Stomach smooth muscle (tissue), 2 donors: ENCODE measurements around the gene CC2D2A.

Experiments
- H3K27ac ChIP-seq: one replicate; pipeline ENCODE4 v1.7.0; 2013; ENCODE audit warnings: mild to moderate bottlenecking, low read length, inconsistent platforms
- H3K27me3 ChIP-seq, 2 donors: one replicate each; pipeline ENCODE4 v1.7.0; 2013; ENCODE audit warnings: low read length in 2 of 2; ENCODE audit not compliant: insufficient read depth in 2 of 2, control insufficient read depth in 1 of 2
- H3K36me3 ChIP-seq, 2 donors: one replicate each; pipeline ENCODE4 v1.7.0; 2013; ENCODE audit warnings: low read length in 2 of 2; ENCODE audit not compliant: control insufficient read depth in 2 of 2, insufficient read depth in 2 of 2
- H3K4me1 ChIP-seq: one replicate; pipeline ENCODE4 v1.7.0; 2013; ENCODE audit warnings: low read length; ENCODE audit not compliant: control insufficient read depth, insufficient read depth
- H3K4me3 ChIP-seq, 2 donors: one replicate each; pipeline ENCODE4 v1.7.0; 2013; ENCODE audit warnings: low read length in 2 of 2
- H3K9ac ChIP-seq, 2 donors: one replicate each; pipeline ENCODE4 v1.7.0; 2013; ENCODE audit warnings: low read length in 2 of 2, mild to moderate bottlenecking in 1 of 2
- H3K9me3 ChIP-seq, 2 donors: one replicate each; pipeline ENCODE4 v1.7.0; 2013; ENCODE audit warnings: low read length in 2 of 2; ENCODE audit not compliant: control insufficient read depth in 2 of 2
- donor health status: healthy.
- donor health status: Pancreatic carcinoma.

CC2D2A gene

DNA sequence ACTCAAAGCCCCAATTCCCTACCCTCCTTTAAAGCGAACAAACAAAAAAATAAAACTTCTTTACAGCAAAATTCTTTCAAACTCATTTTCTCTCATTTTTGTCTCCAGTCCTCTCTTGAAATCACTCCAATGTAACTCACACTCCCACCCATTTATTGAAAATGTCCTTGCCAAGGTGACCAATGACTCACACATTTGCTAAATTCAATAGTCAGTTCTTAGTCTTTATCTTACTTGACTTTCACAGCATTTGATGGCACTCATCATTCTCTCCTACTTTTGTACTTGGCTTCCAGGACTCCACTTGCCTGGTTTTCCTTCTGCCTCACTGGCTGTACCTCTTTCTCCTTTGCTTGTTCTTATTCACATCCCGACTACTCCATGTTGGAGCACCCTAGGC is 19.9 kb downstream of the CC2D2A start:
- no peak overlapping the region for H3K4me3 ChIP-seq
- H3K27ac ChIP-seq, result no peak overlapping the region
- no peak overlapping the region for H3K9ac ChIP-seq
- H3K27me3 ChIP-seq, result no peaks in the 10 kb centered on the region
- peaks cover 0 to 4% of the 10 kb centered on the region in 2 donors for H3K9me3 ChIP-seq
- H3K4me1 ChIP-seq, result no peaks in the 10 kb centered on the region
- peaks cover 6 to 11% of the 10 kb centered on the region in 2 donors for H3K36me3 ChIP-seq

GRCh38 chr4:15493411-15493810 is 23.7 kb downstream of the CC2D2A start:
- Histone ChIP-seq H3K27me3 (no peaks in the 10 kb centered on the region), H3K27ac (no peak overlapping the region), H3K9ac (no peak overlapping the region), H3K36me3 (peaks cover 2 to 4% of the 10 kb centered on the region in 2 donors), H3K9me3 (peaks cover 2 to 3% of the 10 kb centered on the region in 2 donors), H3K4me3 (no peak overlapping the region), H3K4me1 (no peaks in the 10 kb centered on the region)

GRCh38 chr4:15495621-15496020 is 25.9 kb downstream of the CC2D2A start:
- no peak overlapping the region for H3K9ac ChIP-seq
- no peak overlapping the region for H3K27ac ChIP-seq
- H3K9me3 ChIP-seq, result peaks cover 0 to 3% of the 10 kb centered on the region in 2 donors
- peaks cover 0 to 2% of the 10 kb centered on the region in 2 donors for H3K36me3 ChIP-seq
- no peak overlapping the region for H3K4me3 ChIP-seq
- H3K4me1 ChIP-seq, result no peaks in the 10 kb centered on the region
- no peaks in the 10 kb centered on the region for H3K27me3 ChIP-seq

- Histone ChIP-seq H3K4me1 (no peaks in the 10 kb centered on the region), H3K9ac (no peak overlapping the region), H3K36me3 (peaks cover 2 to 14% of the 10 kb centered on the region in 2 donors), H3K27ac (no peak overlapping the region), H3K4me3 (no peak overlapping the region), H3K27me3 (no peaks in the 10 kb centered on the region), H3K9me3 (peaks cover 0 to 3% of the 10 kb centered on the region in 2 donors)
Observed at GRCh38 chr4:15498356-15498755, 28.7 kb downstream of the CC2D2A start.

GRCh38 chr4:15500701-15501100 is 31.0 kb downstream of the CC2D2A start:
- Histone ChIP-seq H3K4me1 (no peaks in the 10 kb centered on the region), H3K36me3 (peaks cover 17 to 23% of the 10 kb centered on the region in 2 donors), H3K9me3 (peaks cover 0 to 3% of the 10 kb centered on the region in 2 donors), H3K27me3 (no peaks in the 10 kb centered on the region), H3K4me3 (no peak overlapping the region), H3K27ac (no peak overlapping the region), H3K9ac (no peak overlapping the region)

GRCh38 chr4:15501941-15502340 is 32.3 kb downstream of the CC2D2A start:
- H3K9ac ChIP-seq, result no peak overlapping the region
- no peak overlapping the region for H3K4me3 ChIP-seq
- peaks cover 17 to 26% of the 10 kb centered on the region in 2 donors for H3K36me3 ChIP-seq
- H3K9me3 ChIP-seq, result peaks cover 0 to 1% of the 10 kb centered on the region in 2 donors
- H3K27me3 ChIP-seq, result no peaks in the 10 kb centered on the region
- H3K27ac ChIP-seq, result no peak overlapping the region
- H3K4me1 ChIP-seq, result no peaks in the 10 kb centered on the region

GRCh38 chr4:15502384-15502783 is 32.7 kb downstream of the CC2D2A start:
- no peaks in the 10 kb centered on the region for H3K4me1 ChIP-seq
- H3K27ac ChIP-seq, result no peak overlapping the region

GRCh38 chr4:15504041-15504440 is 34.4 kb downstream of the CC2D2A start:
- no peak overlapping the region for H3K27ac ChIP-seq
- H3K9me3 ChIP-seq, result no peaks in the 10 kb centered on the region
- no peak overlapping the region for H3K4me3 ChIP-seq
- H3K36me3 ChIP-seq, result peaks cover 17 to 43% of the 10 kb centered on the region in 2 donors
- no peak overlapping the region for H3K9ac ChIP-seq
- H3K27me3 ChIP-seq, result no peaks in the 10 kb centered on the region
- H3K4me1 ChIP-seq, result no peaks in the 10 kb centered on the region

More at GRCh38 chr4:15502384-15502783, 32.7 kb downstream of the CC2D2A start:
- Histone ChIP-seq H3K9me3 (no peaks in the 10 kb centered on the region), H3K9ac (no peak overlapping the region), H3K4me3 (no peak overlapping the region), H3K36me3 (peaks cover 17 to 30% of the 10 kb centered on the region in 2 donors), H3K27me3 (no peaks in the 10 kb centered on the region)

GRCh38 chr4:15506464-15506863 is 36.8 kb downstream of the CC2D2A start:
- no peak overlapping the region for H3K4me3 ChIP-seq
- no peak overlapping the region for H3K9ac ChIP-seq
- no peaks in the 10 kb centered on the region for H3K4me1 ChIP-seq
- no peak overlapping the region for H3K27ac ChIP-seq
- H3K36me3 ChIP-seq, result peaks cover 30 to 49% of the 10 kb centered on the region in 2 donors
- no peaks in the 10 kb centered on the region for H3K9me3 ChIP-seq
- H3K27me3 ChIP-seq, result no peaks in the 10 kb centered on the region

DNA sequence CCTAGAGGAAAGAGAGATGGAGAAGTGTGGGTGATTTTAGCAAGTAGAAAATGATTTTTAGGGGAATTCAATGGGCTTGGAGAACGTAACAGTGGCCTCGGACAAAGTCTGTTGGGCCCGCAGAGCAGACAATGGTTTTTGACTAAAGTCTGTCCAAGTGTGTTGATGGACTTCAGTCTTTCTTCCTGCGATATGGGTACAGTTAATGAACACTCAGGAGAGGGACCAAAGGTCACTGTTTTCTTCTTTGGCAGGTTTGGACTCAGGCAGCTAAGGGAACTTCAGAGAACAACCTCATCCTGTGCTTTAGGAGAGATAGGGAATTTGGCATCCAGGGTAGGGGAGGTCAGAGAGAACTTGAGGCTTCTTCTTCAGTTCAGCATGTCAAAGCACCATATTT is 38.0 kb downstream of the CC2D2A start:
- H3K9me3 ChIP-seq, result no peaks in the 10 kb centered on the region
- H3K27ac ChIP-seq, result no peak overlapping the region
- H3K36me3 ChIP-seq, result peaks cover 30 to 55% of the 10 kb centered on the region in 2 donors

GRCh38 chr4:15510961-15511360 is 41.3 kb downstream of the CC2D2A start:
- H3K27ac ChIP-seq, result no peak overlapping the region
- H3K4me3 ChIP-seq, result no peak overlapping the region
- no peak overlapping the region for H3K9ac ChIP-seq
- H3K4me1 ChIP-seq, result no peaks in the 10 kb centered on the region
- H3K27me3 ChIP-seq, result no peaks in the 10 kb centered on the region
- H3K36me3 ChIP-seq, result peaks cover 23 to 47% of the 10 kb centered on the region in 2 donors
- H3K9me3 ChIP-seq, result no peaks in the 10 kb centered on the region

More for the DNA sequence above, 38.0 kb downstream of the CC2D2A start:
- H3K9ac ChIP-seq, result no peak overlapping the region
- no peak overlapping the region for H3K4me3 ChIP-seq
- no peaks in the 10 kb centered on the region for H3K4me1 ChIP-seq
- H3K27me3 ChIP-seq, result no peaks in the 10 kb centered on the region
